ENCODE data around the gene RNF207. TPM values are rescaled to one million over a fixed set of nuclear protein-coding genes. Genes with fewer than 3 reads are reported as not detected.
A peak's percentile ranks its signal among the peaks of the same experiment; 100 is the strongest.

Gene RNF207
- total RNA-seq, 1 donor from 2014 or later, result 4.9 TPM

GRCh38 chr1:6180707-6181311, 25.1 kb upstream of the RNF207 start:
- Mint-ChIP-seq H3K9me3 (no peaks in the 10 kb centered on the region), H3K27me3 (ENCODE audit: low read depth) (peaks cover 43% of the 10 kb centered on the region), H3K4me3 (peak overlapping the region; percentile 41), H3K36me3 (ENCODE audit: low read depth) (peaks cover 12% of the 10 kb centered on the region), H3K27ac (ENCODE audit: unreplicated experiment) (no peak overlapping the region), H3K4me1 (peaks cover 13% of the 10 kb centered on the region)
- no peak for DNase-seq (ENCODE audit: low read depth, low spot score)
- no peak for TF ChIP-seq CTCF (conservative IDR thresholded peaks at IDR 0.05)

- Mint-ChIP-seq H3K27ac (ENCODE audit: unreplicated experiment) (no peak overlapping the region), H3K36me3 (ENCODE audit: low read depth) (peaks cover 14% of the 10 kb centered on the region), H3K4me3 (peak overlapping the region; percentile 29), H3K9me3 (no peaks in the 10 kb centered on the region), H3K27me3 (ENCODE audit: low read depth) (peaks cover 43% of the 10 kb centered on the region), H3K4me1 (peaks cover 15% of the 10 kb centered on the region)
- TF ChIP-seq CTCF (conservative IDR thresholded peaks at IDR 0.05), result no peak
- DNase-seq (ENCODE audit: low read depth, low spot score), result no peak
Observed at GRCh38 chr1:6181347-6181770, 24.6 kb upstream of the RNF207 start.

- peaks cover 43% of the 10 kb centered on the region for H3K27me3 Mint-ChIP-seq (ENCODE audit: low read depth)
- TF ChIP-seq CTCF (conservative IDR thresholded peaks at IDR 0.05), result peak; percentile 30
- peaks cover 15% of the 10 kb centered on the region for H3K4me1 Mint-ChIP-seq
- H3K36me3 Mint-ChIP-seq (ENCODE audit: low read depth), result peaks cover 17% of the 10 kb centered on the region
- peak overlapping the region; percentile 35 for H3K4me3 Mint-ChIP-seq
- H3K9me3 Mint-ChIP-seq, result no peaks in the 10 kb centered on the region
- no peak for DNase-seq (ENCODE audit: low read depth, low spot score)
- no peak overlapping the region for H3K27ac Mint-ChIP-seq (ENCODE audit: unreplicated experiment)
Observed at GRCh38 chr1:6183520-6183989, 22.4 kb upstream of the RNF207 start.

- Mint-ChIP-seq H3K4me1 (peaks cover 15% of the 10 kb centered on the region), H3K27ac (ENCODE audit: unreplicated experiment) (no peak overlapping the region), H3K9me3 (no peaks in the 10 kb centered on the region), H3K27me3 (ENCODE audit: low read depth) (peaks cover 43% of the 10 kb centered on the region), H3K36me3 (ENCODE audit: low read depth) (peaks cover 21% of the 10 kb centered on the region), H3K4me3 (no peak overlapping the region)
- no peak for TF ChIP-seq CTCF (conservative IDR thresholded peaks at IDR 0.05)
- DNase-seq (ENCODE audit: low read depth, low spot score), result no peak
Observed at GRCh38 chr1:6184083-6184783, 21.7 kb upstream of the RNF207 start.

GRCh38 chr1:6185151-6185550, 20.8 kb upstream of the RNF207 start:
- Mint-ChIP-seq H3K27me3 (ENCODE audit: low read depth) (peaks cover 43% of the 10 kb centered on the region), H3K27ac (ENCODE audit: unreplicated experiment) (no peak overlapping the region), H3K4me1 (peaks cover 19% of the 10 kb centered on the region), H3K9me3 (no peaks in the 10 kb centered on the region), H3K36me3 (ENCODE audit: low read depth) (peaks cover 23% of the 10 kb centered on the region), H3K4me3 (no peak overlapping the region)
- no peak for DNase-seq (ENCODE audit: low read depth, low spot score)
- no peak for TF ChIP-seq CTCF (conservative IDR thresholded peaks at IDR 0.05)
